Calu3 (cell line): ENCODE results near the gene TASP1. TPM values are rescaled to one million over a fixed set of nuclear protein-coding genes. Genes with fewer than 3 reads are reported as not detected.
A peak's percentile ranks its signal among the peaks of the same experiment; 100 is the strongest.

Experiments
- BruUV-seq: library from RNA; stranded (reverse); fragments of 400-500 nt; replicated peaks from 2 replicates; lab custom pipeline; 2021; lab: Mats Ljungman, UMichigan
- CTCF ChIA-PET: fragments of 300-600 bp; sonication (Branson Sonifier 250); formaldehyde crosslinking; loops from one replicate; lab custom pipeline; 2022; ENCODE audit warnings: antibody characterized with exemption; lab: Charles Lee
- DNase-seq: peaks from one replicate; pipeline ENCODE4 v3.0.0; 2022
- H3K27ac Mint-ChIP-seq: one replicate; pipeline ENCODE4 v1.8.0; 2022; ENCODE audit warnings: mixed read lengths; ENCODE audit not compliant: unreplicated experiment
- H3K27me3 Mint-ChIP-seq: one replicate; pipeline ENCODE4 v1.8.0; 2022; ENCODE audit warnings: mixed read lengths; ENCODE audit not compliant: unreplicated experiment
- H3K36me3 Mint-ChIP-seq: one replicate; pipeline ENCODE4 v1.8.0; 2022; ENCODE audit warnings: mild to moderate bottlenecking, moderate library complexity, mixed read lengths; ENCODE audit not compliant: insufficient read depth, unreplicated experiment
- H3K4me1 Mint-ChIP-seq: one replicate; pipeline ENCODE4 v1.8.0; 2022; ENCODE audit warnings: mild to moderate bottlenecking, low read depth, mixed read lengths; ENCODE audit not compliant: unreplicated experiment
- H3K4me3 Mint-ChIP-seq: one replicate; pipeline ENCODE4 v1.8.0; 2022; ENCODE audit warnings: mild to moderate bottlenecking, low read depth, moderate library complexity, mixed read lengths; ENCODE audit not compliant: unreplicated experiment
- H3K9me3 Mint-ChIP-seq: one replicate; pipeline ENCODE4 v1.8.0; 2022; ENCODE audit warnings: low read depth, mixed read lengths; ENCODE audit not compliant: unreplicated experiment
- intact Hi-C: fragments of 100-400 bp; cut with micrococcal nuclease; formaldehyde crosslinking; loops from one replicate; pipeline ENCODE4 v1.10.0; 2022; ENCODE audit not compliant: unreplicated experiment
- total RNA-seq: library from RNA; stranded (reverse); gene quantifications from 2 replicates; pipeline ENCODE4 v1.2.3, GENCODE V29; 2022
- TF ChIP-seq, protein P1 (sequence below): fragments of 200-600 bp; IDR thresholded peaks from one replicate; pipeline ENCODE4 v1.8.0; 2022; ENCODE audit warnings: antibody characterized with exemption; ENCODE audit not compliant: unreplicated experiment

The TASP1 gene
- total RNA-seq, 1 experiment from 2014 or later: 20.0 TPM

DNA sequence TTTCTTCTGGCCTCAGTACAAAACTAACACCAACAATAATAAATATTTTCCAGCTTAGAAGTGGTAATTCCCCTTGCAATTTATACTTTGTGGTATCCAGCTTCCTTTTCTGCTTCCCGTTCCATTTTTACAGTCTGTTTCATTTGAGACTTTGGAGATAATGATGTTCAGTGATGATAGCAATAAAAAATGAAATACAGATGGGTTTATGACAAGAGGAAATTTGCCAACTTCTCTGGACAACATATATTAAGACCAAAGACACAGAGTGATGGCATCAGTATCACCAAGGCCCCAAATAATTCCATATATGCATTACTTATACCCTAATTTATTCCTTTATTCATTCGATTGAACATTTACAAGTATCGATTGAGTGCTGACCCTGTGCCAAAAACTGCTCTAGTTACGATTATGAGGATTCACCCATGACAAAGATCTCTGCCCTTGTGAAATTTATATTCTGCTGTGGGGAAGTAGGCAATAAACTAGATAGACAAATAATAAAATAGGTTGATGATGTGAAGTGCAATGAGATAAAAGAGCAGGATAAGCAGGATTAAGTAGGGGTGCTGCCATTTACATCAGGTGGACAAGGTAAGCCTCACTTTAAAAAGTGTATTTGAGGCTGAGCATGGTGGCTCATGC, 18.1 kb upstream of the TASP1 start:
- CTCF ChIA-PET: interaction anchor here (0.7 kb wide), 2 partner anchors 32 to 383 kb away, joined by 4 read pairs; no protein-coding TSS in a partner anchor
- intact Hi-C loops: no loop called here
- Mint-ChIP-seq H3K4me3 (no peak overlapping the region), H3K27me3 (no peaks in the 10 kb centered on the region), H3K9me3 (no peaks in the 10 kb centered on the region), H3K36me3 (no peaks in the 10 kb centered on the region), H3K27ac (peak overlapping the region; percentile 35), H3K4me1 (peaks cover 36% of the 10 kb centered on the region)
- DNase-seq: peak; percentile 11
- no TSS peak for BruUV-seq
- TF ChIP-seq, protein P1, sequence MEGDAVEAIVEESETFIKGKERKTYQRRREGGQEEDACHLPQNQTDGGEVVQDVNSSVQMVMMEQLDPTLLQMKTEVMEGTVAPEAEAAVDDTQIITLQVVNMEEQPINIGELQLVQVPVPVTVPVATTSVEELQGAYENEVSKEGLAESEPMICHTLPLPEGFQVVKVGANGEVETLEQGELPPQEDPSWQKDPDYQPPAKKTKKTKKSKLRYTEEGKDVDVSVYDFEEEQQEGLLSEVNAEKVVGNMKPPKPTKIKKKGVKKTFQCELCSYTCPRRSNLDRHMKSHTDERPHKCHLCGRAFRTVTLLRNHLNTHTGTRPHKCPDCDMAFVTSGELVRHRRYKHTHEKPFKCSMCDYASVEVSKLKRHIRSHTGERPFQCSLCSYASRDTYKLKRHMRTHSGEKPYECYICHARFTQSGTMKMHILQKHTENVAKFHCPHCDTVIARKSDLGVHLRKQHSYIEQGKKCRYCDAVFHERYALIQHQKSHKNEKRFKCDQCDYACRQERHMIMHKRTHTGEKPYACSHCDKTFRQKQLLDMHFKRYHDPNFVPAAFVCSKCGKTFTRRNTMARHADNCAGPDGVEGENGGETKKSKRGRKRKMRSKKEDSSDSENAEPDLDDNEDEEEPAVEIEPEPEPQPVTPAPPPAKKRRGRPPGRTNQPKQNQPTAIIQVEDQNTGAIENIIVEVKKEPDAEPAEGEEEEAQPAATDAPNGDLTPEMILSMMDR: no peak

GRCh38 chr20:13654463-13655023, 15.8 kb upstream of the TASP1 start:
- CTCF ChIA-PET: no interaction called here
- intact Hi-C loops: no loop called here
- BruUV-seq: no TSS peak

GRCh38 chr20:13650474-13650873, 11.7 kb upstream of the TASP1 start:
- Mint-ChIP-seq H3K27me3 (no peaks in the 10 kb centered on the region), H3K27ac (peak overlapping the region; percentile 51), H3K4me3 (no peak overlapping the region), H3K4me1 (peaks cover 17% of the 10 kb centered on the region), H3K36me3 (no peaks in the 10 kb centered on the region), H3K9me3 (no peaks in the 10 kb centered on the region)
- TF ChIP-seq, protein P1: no peak
- no peak for DNase-seq
- intact Hi-C loops: no loop called here
- CTCF ChIA-PET: no interaction called here
- BruUV-seq: no TSS peak

More at GRCh38 chr20:13654463-13655023, 15.8 kb upstream of the TASP1 start:
- TF ChIP-seq, protein P1: no peak
- Mint-ChIP-seq H3K27ac (no peak overlapping the region), H3K9me3 (no peaks in the 10 kb centered on the region), H3K4me1 (peaks cover 46% of the 10 kb centered on the region), H3K36me3 (no peaks in the 10 kb centered on the region), H3K27me3 (no peaks in the 10 kb centered on the region), H3K4me3 (no peak overlapping the region)
- no peak for DNase-seq

- no peaks in the 10 kb centered on the region for H3K36me3 Mint-ChIP-seq
- no TSS peak for BruUV-seq
- CTCF ChIA-PET: no interaction called here
- H3K27me3 Mint-ChIP-seq: no peaks in the 10 kb centered on the region
- H3K4me1 Mint-ChIP-seq: peaks cover 23% of the 10 kb centered on the region
- H3K4me3 Mint-ChIP-seq: no peak overlapping the region
- H3K27ac Mint-ChIP-seq: no peak overlapping the region
- no peaks in the 10 kb centered on the region for H3K9me3 Mint-ChIP-seq
- no peak for DNase-seq
- intact Hi-C loops: no loop called here
- TF ChIP-seq, protein P1: no peak
Observed at GRCh38 chr20:13648291-13649228, 9.8 kb upstream of the TASP1 start.
